ENCODE results near the gene CEP63.
A peak's percentile ranks its signal among the peaks of the same experiment; 100 is the strongest.

Gene CEP63

DNA sequence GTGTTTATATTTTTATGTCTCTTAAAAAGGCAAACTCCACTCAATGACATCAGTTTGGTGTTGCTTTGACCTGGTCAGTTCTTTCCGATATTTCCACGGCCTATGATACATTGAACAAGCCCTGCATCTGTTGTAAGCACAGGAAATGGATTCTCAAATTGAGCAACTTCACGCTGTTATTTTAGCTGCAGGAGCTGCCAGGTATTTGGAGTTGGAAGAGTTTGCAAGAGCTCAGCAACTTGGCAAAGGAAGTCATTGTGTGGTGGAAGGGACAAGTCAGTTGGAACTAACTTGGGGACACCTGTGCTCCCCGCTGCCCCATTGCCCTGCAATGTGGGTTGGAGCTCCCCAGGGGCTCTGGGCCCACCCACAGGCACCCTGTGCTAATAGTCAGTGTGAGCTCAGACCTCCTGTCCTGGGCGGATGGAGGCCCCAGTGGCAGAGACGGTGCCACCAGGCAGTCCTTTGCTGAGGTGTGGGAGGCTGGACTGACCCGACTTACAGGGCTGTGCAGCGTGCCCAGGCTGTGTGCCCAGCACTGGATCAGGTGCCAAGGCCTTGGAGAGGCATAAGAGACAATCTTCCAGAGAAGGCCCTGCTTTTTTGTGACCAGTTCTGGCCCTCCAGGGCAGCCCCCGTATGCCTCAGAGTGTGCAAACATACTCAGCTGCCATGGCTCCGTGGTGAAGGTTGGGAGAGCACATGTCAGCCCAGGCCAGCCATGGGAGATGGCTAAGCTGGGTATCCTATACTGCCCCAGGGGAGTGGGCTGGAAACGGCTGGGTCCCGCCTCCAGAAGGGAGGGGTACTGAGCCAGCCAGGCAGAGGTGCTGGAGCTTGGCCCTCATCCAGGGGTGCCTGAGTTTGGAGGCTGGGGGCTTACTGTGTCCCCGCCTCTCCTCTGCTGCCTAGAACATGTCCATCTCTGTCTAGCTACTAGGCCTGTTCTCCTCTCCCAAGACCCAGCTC, 121.5 kb downstream of the CEP63 start:
- H2BK12ac ChIP-seq (ENCODE audit: low read length): no peak overlapping the region
- peaks cover 11% of the 10 kb centered on the region in 2 donors for H3K4me1 ChIP-seq (ENCODE audit: control insufficient read depth in 2 of 2, insufficient read depth in 1 of 2, low read depth in 1 of 2, low read length in 2 of 2)
- H3K18ac ChIP-seq (ENCODE audit: low read length): peak overlapping the region; percentile 23
- H2BK120ac ChIP-seq (ENCODE audit: low read depth, low read length): no peak overlapping the region
- H2BK15ac ChIP-seq (ENCODE audit: low read length): peak overlapping the region; percentile 8
- no peaks in the 10 kb centered on the region for H3K27me3 ChIP-seq (ENCODE audit: control insufficient read depth in 3 of 3, insufficient read depth in 3 of 3, low read depth in 1 of 3, low read length in 3 of 3)
- H4K8ac ChIP-seq (ENCODE audit: low read depth, low read length): no peak overlapping the region
- no peaks in the 10 kb centered on the region for H3K9me3 ChIP-seq (replicated peaks in 1 of 2; ENCODE audit: control insufficient read depth in 2 of 2, insufficient read depth in 1 of 2, low read depth in 1 of 2, low read length in 2 of 2)
- H2AFZ ChIP-seq (ENCODE audit: low read length): no peak overlapping the region
- peak overlapping the region; percentile 22 for H3K9ac ChIP-seq (ENCODE audit: low read depth, low read length, poor library complexity)
- H3K79me1 ChIP-seq (ENCODE audit: low read depth, low read length): no peaks in the 10 kb centered on the region
- H3K4me2 ChIP-seq (ENCODE audit: insufficient read depth, low read length, poor library complexity, severe bottlenecking): no peak overlapping the region
- H2BK5ac ChIP-seq (ENCODE audit: low read length): no peak overlapping the region
- WGBS, 2 donors (ENCODE audit: extremely low coverage in 2 of 2, insufficient read length in 2 of 2, insufficient replicate concordance in 1 of 2): no CpG with 5 or more reads among the region's 13 CpGs
- H3K4ac ChIP-seq (ENCODE audit: low read length): no peak overlapping the region
- no peak overlapping the region for H3K14ac ChIP-seq (ENCODE audit: low read length)
- H3K23ac ChIP-seq (ENCODE audit: low read depth, low read length, poor library complexity): no peak overlapping the region
- no peak for DNase-seq (ENCODE audit: low spot score)
- H2AK5ac ChIP-seq (ENCODE audit: low read depth, low read length): no peak overlapping the region
- no peak overlapping the region for H3K27ac ChIP-seq (replicated peaks; ENCODE audit: low read length)
- no peak overlapping the region for H4K91ac ChIP-seq (ENCODE audit: low read depth, low read length, poor library complexity)
- H3K36me3 ChIP-seq (replicated peaks in 1 of 2; ENCODE audit: control insufficient read depth in 2 of 2, insufficient read depth in 2 of 2, low read length in 2 of 2): no peaks in the 10 kb centered on the region
- no peak overlapping the region for H3K4me3 ChIP-seq (ENCODE audit: low read length in 2 of 2)

DNA sequence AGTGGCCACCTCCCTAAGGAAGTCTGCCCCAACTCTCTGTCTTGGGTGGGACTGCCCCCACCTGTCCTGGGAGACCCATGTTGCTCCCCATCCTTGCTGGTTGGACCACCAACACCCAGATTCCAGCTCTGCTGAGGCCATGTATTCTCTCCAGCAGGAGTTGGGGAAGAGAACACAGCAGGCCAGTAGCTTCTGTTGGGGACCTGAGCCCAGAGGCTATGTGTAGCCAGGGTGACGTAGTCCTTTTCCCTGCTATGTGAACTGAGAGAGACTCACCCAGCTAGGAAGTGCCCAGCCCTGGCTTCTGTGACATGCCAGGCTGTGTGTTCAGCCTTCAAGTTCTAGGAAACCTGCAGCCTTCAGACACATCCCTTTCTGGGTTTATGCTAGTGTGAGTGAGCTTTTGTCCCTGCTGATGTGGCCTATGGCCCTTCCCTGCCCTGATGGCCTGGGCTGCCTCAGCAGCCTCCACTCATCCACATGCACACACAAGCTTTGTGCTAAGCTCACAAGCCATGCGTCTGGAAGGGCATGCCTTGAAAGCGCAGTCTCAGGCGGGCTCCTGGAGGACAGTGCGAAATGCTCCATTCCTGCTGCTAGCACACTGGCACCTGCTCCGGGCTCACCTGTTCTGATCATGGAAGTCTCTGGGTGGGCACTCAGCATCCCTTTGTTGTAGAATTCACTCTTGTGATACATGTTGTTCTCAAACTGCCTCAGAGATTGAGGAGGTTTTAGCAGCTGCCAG, 122.3 kb downstream of the CEP63 start:
- H2BK120ac ChIP-seq (ENCODE audit: low read depth, low read length): no peak overlapping the region
- no peak overlapping the region for H2AFZ ChIP-seq (ENCODE audit: low read length)
- peak overlapping the region; percentile 51 for H2BK15ac ChIP-seq (ENCODE audit: low read length)
- DNase-seq (ENCODE audit: low spot score): no peak
- peak overlapping the region; percentile 24 for H3K9ac ChIP-seq (ENCODE audit: low read depth, low read length, poor library complexity)
- H3K9me3 ChIP-seq (replicated peaks in 1 of 2; ENCODE audit: control insufficient read depth in 2 of 2, insufficient read depth in 1 of 2, low read depth in 1 of 2, low read length in 2 of 2): no peaks in the 10 kb centered on the region
- H3K18ac ChIP-seq (ENCODE audit: low read length): no peak overlapping the region
- H3K4me3 ChIP-seq (ENCODE audit: low read length in 2 of 2): peak overlapping the region in 1 of 2 donors; percentile 17
- no peak overlapping the region for H4K8ac ChIP-seq (ENCODE audit: low read depth, low read length)
- peak overlapping the region; percentile 22 for H2AK5ac ChIP-seq (ENCODE audit: low read depth, low read length)
- H3K27me3 ChIP-seq (ENCODE audit: control insufficient read depth in 3 of 3, insufficient read depth in 3 of 3, low read depth in 1 of 3, low read length in 3 of 3): no peaks in the 10 kb centered on the region
- no peak overlapping the region for H3K27ac ChIP-seq (replicated peaks; ENCODE audit: low read length)
- no peak overlapping the region for H3K4me2 ChIP-seq (ENCODE audit: insufficient read depth, low read length, poor library complexity, severe bottlenecking)
- no peak overlapping the region for H3K23ac ChIP-seq (ENCODE audit: low read depth, low read length, poor library complexity)
- H4K91ac ChIP-seq (ENCODE audit: low read depth, low read length, poor library complexity): no peak overlapping the region
- H3K4ac ChIP-seq (ENCODE audit: low read length): no peak overlapping the region
- no peak overlapping the region for H2BK12ac ChIP-seq (ENCODE audit: low read length)
- no peak overlapping the region for H2BK5ac ChIP-seq (ENCODE audit: low read length)
- H3K79me1 ChIP-seq (ENCODE audit: low read depth, low read length): no peaks in the 10 kb centered on the region
- peak overlapping the region; percentile 43 for H3K14ac ChIP-seq (ENCODE audit: low read length)
- H3K36me3 ChIP-seq (replicated peaks in 1 of 2; ENCODE audit: control insufficient read depth in 2 of 2, insufficient read depth in 2 of 2, low read length in 2 of 2): no peaks in the 10 kb centered on the region
- no CpG with 5 or more reads among the region's 6 CpGs for WGBS, 2 donors (ENCODE audit: extremely low coverage in 2 of 2, insufficient read length in 2 of 2, insufficient replicate concordance in 1 of 2)
- H3K4me1 ChIP-seq (ENCODE audit: control insufficient read depth in 2 of 2, insufficient read depth in 1 of 2, low read depth in 1 of 2, low read length in 2 of 2): peaks cover 3 to 8% of the 10 kb centered on the region in 2 donors

DNA sequence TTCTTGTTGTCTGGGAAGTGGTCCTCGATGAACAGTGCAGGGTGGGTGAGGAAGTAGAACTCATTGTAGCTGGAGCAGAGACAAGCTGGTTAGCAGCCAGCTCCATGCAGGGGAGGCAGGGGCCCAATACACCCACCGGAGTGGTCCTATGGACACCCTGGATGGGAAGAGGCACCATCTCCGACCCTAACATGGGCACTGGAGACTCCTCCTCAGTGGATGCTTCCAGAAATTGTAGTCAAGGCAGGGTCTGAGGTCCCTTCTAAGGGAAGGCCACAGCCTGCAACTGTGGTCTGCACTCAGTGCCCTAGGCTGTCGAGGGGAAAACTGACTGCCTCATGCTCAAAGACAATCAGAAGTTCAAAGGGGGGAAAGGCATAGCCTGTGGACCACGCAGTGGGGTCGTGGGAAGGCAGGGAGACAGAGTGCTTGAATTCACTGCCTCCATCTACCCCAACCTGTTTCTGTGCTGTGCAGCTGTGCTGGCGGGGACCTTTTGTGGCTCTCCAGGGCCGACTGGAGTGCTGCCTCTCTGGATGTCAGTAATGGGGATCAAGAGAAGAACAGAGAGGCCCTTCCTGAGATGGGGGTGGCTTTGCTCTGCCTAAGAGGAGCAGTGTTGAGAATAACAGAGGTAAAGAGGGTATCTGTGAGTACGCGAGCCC, 123.0 kb downstream of the CEP63 start:
- no peak overlapping the region for H3K27ac ChIP-seq (replicated peaks; ENCODE audit: low read length)
- WGBS, 2 donors (ENCODE audit: extremely low coverage in 2 of 2, insufficient read length in 2 of 2, insufficient replicate concordance in 1 of 2): no CpG with 5 or more reads among the region's 10 CpGs

More for the DNA sequence above, 123.0 kb downstream of the CEP63 start:
- Histone ChIP-seq H3K23ac (ENCODE audit: low read depth, low read length, poor library complexity) (no peak overlapping the region), H2BK15ac (ENCODE audit: low read length) (no peak overlapping the region), H4K8ac (ENCODE audit: low read depth, low read length) (no peak overlapping the region), H3K18ac (ENCODE audit: low read length) (peak overlapping the region; percentile 35), H3K36me3 (replicated peaks in 1 of 2; ENCODE audit: control insufficient read depth in 2 of 2, insufficient read depth in 2 of 2, low read length in 2 of 2) (no peaks in the 10 kb centered on the region), H3K4me2 (ENCODE audit: insufficient read depth, low read length, poor library complexity, severe bottlenecking) (no peak overlapping the region), H2BK120ac (ENCODE audit: low read depth, low read length) (no peak overlapping the region), H2AFZ (ENCODE audit: low read length) (no peak overlapping the region), H3K4me1 (ENCODE audit: control insufficient read depth in 2 of 2, insufficient read depth in 1 of 2, low read depth in 1 of 2, low read length in 2 of 2) (peaks cover 0 to 8% of the 10 kb centered on the region in 2 donors), H2BK5ac (ENCODE audit: low read length) (no peak overlapping the region), H3K27me3 (ENCODE audit: control insufficient read depth in 3 of 3, insufficient read depth in 3 of 3, low read depth in 1 of 3, low read length in 3 of 3) (no peaks in the 10 kb centered on the region), H3K79me1 (ENCODE audit: low read depth, low read length) (no peaks in the 10 kb centered on the region), H3K9me3 (replicated peaks in 1 of 2; ENCODE audit: control insufficient read depth in 2 of 2, insufficient read depth in 1 of 2, low read depth in 1 of 2, low read length in 2 of 2) (no peaks in the 10 kb centered on the region), H2BK12ac (ENCODE audit: low read length) (no peak overlapping the region), H4K91ac (ENCODE audit: low read depth, low read length, poor library complexity) (no peak overlapping the region), H3K9ac (ENCODE audit: low read depth, low read length, poor library complexity) (peak overlapping the region; percentile 18), H3K4ac (ENCODE audit: low read length) (no peak overlapping the region), H3K14ac (ENCODE audit: low read length) (peak overlapping the region; percentile 14), H3K4me3 (ENCODE audit: low read length in 2 of 2) (no peak overlapping the region), H2AK5ac (ENCODE audit: low read depth, low read length) (peak overlapping the region; percentile 0)
- DNase-seq (ENCODE audit: low spot score): no peak

Measured in neuronal stem cell (in vitro differentiated cells).